Right cardiac atrium (tissue), 5 donors: ENCODE results near the gene TPSAB1. TPM values are rescaled to one million over a fixed set of nuclear protein-coding genes. Genes with fewer than 3 reads are reported as not detected.
"Not testable (repeated sequence)": the region's sequence is repeated elsewhere in the genome, so short reads cannot be mapped to it uniquely, and the experiment has no call there.

Experiments used
- ATAC-seq, 2 donors: fragments of 200-7000 bp; cut with Tn5 transposase; one replicate each; pipeline versions ENCODE4 v1.8.0 to v1.9.1; 2020; ENCODE audit warnings: moderate library complexity in 2 of 2, mild to moderate bottlenecking in 1 of 2
- DNase-seq, 3 donors: peaks; one replicate each; pipeline ENCODE4 v3.0.0-alpha.2; 2020
- H3K27ac ChIP-seq: one replicate; pipeline ENCODE4 v1.5.1; 2013; ENCODE audit warnings: mild to moderate bottlenecking, low read length, control low read depth, moderate library complexity
- H3K27me3 ChIP-seq: one replicate; pipeline ENCODE4 v1.6.1; 2013; ENCODE audit not compliant: control insufficient read depth, insufficient read depth
- H3K4me1 ChIP-seq: one replicate; pipeline ENCODE4 v1.6.1; 2013; ENCODE audit warnings: low read length; ENCODE audit not compliant: control insufficient read depth, insufficient read depth
- H3K4me3 ChIP-seq: one replicate; pipeline ENCODE4 v1.5.1; 2013; ENCODE audit warnings: low read length, control low read depth
- H3K9me3 ChIP-seq: one replicate; pipeline ENCODE4 v1.6.1; 2013; ENCODE audit warnings: low read length; ENCODE audit not compliant: control insufficient read depth
- WGBS: extraction: QIAGEN DNeasy Blood & Tissue Kit; methylation state at CpG from one replicate; pipeline ENCODE4 v1.1.7; 2013; 5-methylcytosine and 5-hydroxymethylcytosine counted together
- intact Hi-C, 4 donors: fragments of 100-400 bp; cut with DNase I; formaldehyde crosslinking; loops; one replicate each; pipeline versions ENCODE4 v1.11.0 to v1.14.0; 2022 to 2023
- polyA plus RNA-seq: library from polyadenylated mRNA; stranded (reverse); fragments of 200-250 nt; gene quantifications from one replicate; pipeline ENCODE4 v1.2.3, GENCODE V29; 2013
- total RNA-seq, 4 donors: library from RNA; stranded (reverse); fragmentation: NEBNext Ultra II Directional; extraction: Animal tissue kit (Norgen Biotek cat#: 25700); gene quantifications; one replicate each; pipeline ENCODE4 v1.2.1, GENCODE V29; 2021
- donor health status: healthy with polysubstance abuse.
- donor health status: DM: no; HTN: yes; CAD: no.
- donor health status: DM: no; HTN: no; CAD: no.
- donor health status: DM: no; HTN: yes; CAD: no; lungs with severe emphysema.
- donor health status: DM: yes; HTN: yes; CAD: no.

Gene TPSAB1
- total and polyA plus RNA-seq, 5 donors: 1.2 to 8.3 (median 4.5) TPM

- H3K27ac ChIP-seq, ATAC-seq, H3K9me3 ChIP-seq, H3K4me1 ChIP-seq, H3K4me3 ChIP-seq, intact Hi-C loops, H3K27me3 ChIP-seq: not testable (repeated sequence)
- DNase-seq: peak in 2 of 3 donors; percentile 22 to 28
- WGBS: 43% methylated on average over 13 of the region's 14 CpGs
These were observed 13.8 kb upstream of the TPSAB1 start for GRCh38 chr16:1226692-1227091.

GRCh38 chr16:1228227-1228626 is 12.3 kb upstream of the TPSAB1 start:
- H3K4me3 ChIP-seq, intact Hi-C loops, H3K27ac ChIP-seq, ATAC-seq, H3K27me3 ChIP-seq, H3K4me1 ChIP-seq, H3K9me3 ChIP-seq: not testable (repeated sequence)
- 76% methylated on average over 7 of the region's 7 CpGs for WGBS
- DNase-seq: peak in 2 of 3 donors; percentile 23 to 32

- H3K4me3 ChIP-seq, H3K9me3 ChIP-seq, DNase-seq, H3K27me3 ChIP-seq, H3K4me1 ChIP-seq, H3K27ac ChIP-seq, ATAC-seq, intact Hi-C loops: not testable (repeated sequence)
- 88% methylated on average over 11 of the region's 13 CpGs for whole genome bisulfite sequencing
These were observed 11.0 kb upstream of the TPSAB1 start for GRCh38 chr16:1229476-1229875.

- H3K27ac ChIP-seq, H3K9me3 ChIP-seq, H3K27me3 ChIP-seq, ATAC-seq, intact Hi-C loops, H3K4me3 ChIP-seq, H3K4me1 ChIP-seq, DNase-seq: not testable (repeated sequence)
- 59% methylated on average over 6 of the region's 11 CpGs for WGBS
These were observed 10.4 kb upstream of the TPSAB1 start, which contains the start of gene TPSB2 for GRCh38 chr16:1230084-1230470. TSS of gene TPSB2 (minus strand) at chr16:1230184. CDS start at chr16:1229951, 233 bp downstream.

- peak in 2 of 3 donors; percentile 33 to 57 for DNase-seq
- H3K27me3 ChIP-seq, H3K27ac ChIP-seq, H3K4me1 ChIP-seq, H3K4me3 ChIP-seq, ATAC-seq, intact Hi-C loops, H3K9me3 ChIP-seq: not testable (repeated sequence)
- 83% methylated on average over 17 of the region's 17 CpGs for WGBS
These were observed 9.9 kb upstream of the TPSAB1 start for GRCh38 chr16:1230471-1231212.

GRCh38 chr16:1231301-1231700 is 9.2 kb upstream of the TPSAB1 start:
- intact Hi-C loops, DNase-seq, H3K27me3 ChIP-seq, ATAC-seq, H3K9me3 ChIP-seq, H3K27ac ChIP-seq, H3K4me1 ChIP-seq, H3K4me3 ChIP-seq: not testable (repeated sequence)
- WGBS: 81% methylated on average over 7 of the region's 7 CpGs

- peak; percentile 39 to 41 for ATAC-seq
- H3K4me1 ChIP-seq, H3K4me3 ChIP-seq, H3K27ac ChIP-seq, intact Hi-C loops, DNase-seq, H3K9me3 ChIP-seq, H3K27me3 ChIP-seq: not testable (repeated sequence)
- WGBS: no CpG with 5 or more reads among the region's 47 CpGs
These were observed 8.3 kb upstream of the TPSAB1 start for GRCh38 chr16:1232049-1232748.

- H3K4me1 ChIP-seq, H3K27me3 ChIP-seq, H3K4me3 ChIP-seq, DNase-seq, H3K27ac ChIP-seq, intact Hi-C loops, H3K9me3 ChIP-seq: not testable (repeated sequence)
- peak; percentile 18 to 42 for ATAC-seq
- WGBS: no CpG with 5 or more reads among the region's 29 CpGs
These were observed 3.8 kb upstream of the TPSAB1 start for GRCh38 chr16:1236659-1237058.

- Histone ChIP-seq H3K27ac (no peak overlapping the region), H3K4me3 (no peak overlapping the region), H3K27me3 (no peaks in the 10 kb centered on the region), H3K9me3 (no peaks in the 10 kb centered on the region), H3K4me1 (no peaks in the 10 kb centered on the region)
- ATAC-seq: no peak
- peak in 1 of 3 donors; percentile 43 for DNase-seq
- intact Hi-C loops: no loop called here
- WGBS: 82% methylated on average over 9 of the region's 9 CpGs
These were observed 2.5 kb upstream of the TPSAB1 start for GRCh38 chr16:1237990-1238389.

- H3K4me1 ChIP-seq, H3K27ac ChIP-seq, intact Hi-C loops, H3K27me3 ChIP-seq, H3K9me3 ChIP-seq, ATAC-seq, H3K4me3 ChIP-seq: not testable (repeated sequence)
- DNase-seq: peak in 2 of 3 donors; percentile 33 to 36
- 69% methylated on average over 18 of the region's 23 CpGs for WGBS
These were observed 1.6 kb upstream of the TPSAB1 start for GRCh38 chr16:1238909-1239308.

- peak in 2 of 3 donors; percentile 19 to 38 for DNase-seq
- H3K4me3 ChIP-seq, intact Hi-C loops, H3K27ac ChIP-seq, H3K9me3 ChIP-seq, H3K27me3 ChIP-seq, H3K4me1 ChIP-seq, ATAC-seq: not testable (repeated sequence)
- 74% methylated on average over 9 of the region's 9 CpGs for WGBS
These were observed 930 bp upstream of the TPSAB1 start for GRCh38 chr16:1239575-1239974.
